HL-60 (cell line): ENCODE data around the gene NQO2.
"Not testable (repeated sequence)": the region's sequence is repeated elsewhere in the genome, so short reads cannot be mapped to it uniquely, and the experiment has no call there.

Experiments
- DNase-seq, 2 experiments: peaks; one replicate each; pipeline ENCODE4 v3.0.0-alpha.2; 2010 to 2020; ENCODE audit warnings: low read depth in 1 of 2, low spot score in 1 of 2
- H3K27ac ChIP-seq: fragments of 250-450 bp; sonication (Bioruptor Pico); replicated peaks from 2 replicates; pipeline ENCODE4 v1.5.1; 2020; ENCODE audit warnings: mild to moderate bottlenecking, moderate library complexity
- H3K27me3 ChIP-seq: fragments of 250-450 bp; sonication (Bioruptor Pico); 2 replicates; pipeline ENCODE4 v1.5.1; 2021; ENCODE audit warnings: mild to moderate bottlenecking, moderate library complexity; ENCODE audit not compliant: insufficient read depth, poor library complexity, severe bottlenecking
- H3K4me3 ChIP-seq: replicated peaks from 2 replicates; pipeline ENCODE4 v1.5.1; 2011; ENCODE audit warnings: mild to moderate bottlenecking, control low read depth, low read length; ENCODE audit not compliant: insufficient read depth
- CTCF ChIP-seq: IDR thresholded peaks from one replicate; pipeline ENCODE4 v1.5.1; 2011; ENCODE audit warnings: low read length, control low read depth, inconsistent platforms; ENCODE audit not compliant: insufficient read depth
- GABPA ChIP-seq: IDR thresholded peaks from 2 replicates; pipeline ENCODE4 v1.6.1; 2012; ENCODE audit warnings: low read depth
- POLR2AphosphoS5 ChIP-seq: IDR thresholded peaks from 2 replicates; pipeline ENCODE4 v1.6.1; 2012; ENCODE audit warnings: low read depth
- REST ChIP-seq: IDR thresholded peaks from 2 replicates; pipeline ENCODE4 v1.6.1; 2012; ENCODE audit warnings: low read depth; ENCODE audit not compliant: insufficient replicate concordance
- SPI1 ChIP-seq: IDR thresholded peaks from 2 replicates; pipeline ENCODE4 v1.6.1; 2012; ENCODE audit warnings: low read depth, mild to moderate bottlenecking, borderline replicate concordance

NQO2 gene

GRCh38 chr6:3005874-3006273 is 6.2 kb downstream of the NQO2 start:
- no peak for TF ChIP-seq CTCF
- no peak for TF ChIP-seq SPI1
- no peak for TF ChIP-seq GABPA
- TF ChIP-seq POLR2AphosphoS5 = no peak
- no peak for TF ChIP-seq REST
- no peak overlapping the region for H3K4me3 ChIP-seq
- no peaks in the 10 kb centered on the region for H3K27me3 ChIP-seq
- DNase-seq = no peak
- H3K27ac ChIP-seq = no peak overlapping the region

GRCh38 chr6:3006476-3006875 is 6.8 kb downstream of the NQO2 start:
- Histone ChIP-seq H3K27me3 (no peaks in the 10 kb centered on the region), H3K4me3 (no peak overlapping the region), H3K27ac (no peak overlapping the region)
- no peak for DNase-seq
- TF ChIP-seq POLR2AphosphoS5 (no peak), GABPA (no peak), SPI1 (no peak), CTCF (no peak), REST (no peak)

- no peak for DNase-seq
- Histone ChIP-seq H3K27ac (no peak overlapping the region), H3K27me3 (no peaks in the 10 kb centered on the region), H3K4me3 (no peak overlapping the region)
- TF ChIP-seq REST = no peak
- no peak for TF ChIP-seq SPI1
- no peak for TF ChIP-seq POLR2AphosphoS5
- TF ChIP-seq GABPA = no peak
- TF ChIP-seq CTCF = no peak
Measured at GRCh38 chr6:3007571-3007970, 7.9 kb downstream of the NQO2 start.

- not testable (repeated sequence) for H3K27me3 ChIP-seq, H3K27ac ChIP-seq, H3K4me3 ChIP-seq, DNase-seq
Measured at GRCh38 chr6:3008712-3009265, 9.1 kb downstream of the NQO2 start.
